Endothelial cell of umbilical vein (primary cell): ENCODE measurements around the gene SLC44A4. TPM values are rescaled to one million over a fixed set of nuclear protein-coding genes. Genes with fewer than 3 reads are reported as not detected.

Source experiments
- BruUV-seq: library from RNA; stranded (reverse); fragments of 400-500 nt; replicated peaks from 2 replicates; lab custom pipeline; 2021; lab: Mats Ljungman, UMichigan
- CTCF ChIA-PET: fragments of 300-600, 350-600 bp; sonication (Branson Sonifier 250); formaldehyde crosslinking; loops from one replicate; lab custom pipeline; 2021; ENCODE audit warnings: antibody characterized with exemption, inconsistent platforms; lab: Charles Lee
- POLR2A ChIA-PET: fragments of 300-600, 350-600 bp; sonication (Branson Sonifier 250); formaldehyde crosslinking; loops from one replicate; lab custom pipeline; 2021; ENCODE audit warnings: antibody characterized with exemption, inconsistent platforms; lab: Charles Lee
- DNase-seq: peaks from one replicate; pipeline ENCODE4 v3.0.0-alpha.2; 2011; ENCODE audit warnings: low read depth, low spot score
- FAIRE-seq: peaks from 2 replicates; lab custom pipeline; 2011; peaks lifted over from hg19 to GRCh38; lab: Jason Lieb, UNC
- H2AFZ ChIP-seq: 2 replicates; pipeline ENCODE4 v1.6.0; 2012; ENCODE audit warnings: low read depth, low read length, control low read depth, inconsistent platforms
- H3K27ac ChIP-seq: 2 replicates; pipeline ENCODE4 v1.5.1; 2011; ENCODE audit warnings: low read depth, mild to moderate bottlenecking, control low read depth, low read length, moderate library complexity; ENCODE audit not compliant: insufficient read depth
- H3K27me3 ChIP-seq, 2 experiments: 2 replicates each; pipeline versions ENCODE4 v1.6.0 to v1.6.1; 2011; ENCODE audit warnings: low read length in 2 of 2, mixed read lengths in 1 of 2; ENCODE audit not compliant: control insufficient read depth in 2 of 2, insufficient read depth in 2 of 2
- H3K36me3 ChIP-seq, 2 experiments: 2 replicates in 1 of 2; 3 replicates in 1 of 2; pipeline ENCODE4 v1.5.1; 2011; ENCODE audit warnings: low read length in 2 of 2, mild to moderate bottlenecking in 1 of 2, moderate library complexity in 1 of 2; ENCODE audit not compliant: control insufficient read depth in 2 of 2, insufficient read depth in 2 of 2; ENCODE audit errors: extremely low read depth in 1 of 2
- H3K4me1 ChIP-seq: 3 replicates; pipeline ENCODE4 v1.5.1; 2011; ENCODE audit warnings: mild to moderate bottlenecking, low read length; ENCODE audit not compliant: control insufficient read depth, insufficient read depth; ENCODE audit errors: extremely low read depth
- H3K4me2 ChIP-seq: 2 replicates; pipeline ENCODE4 v1.6.1; 2011; ENCODE audit warnings: low read length, control low read depth, mixed read lengths; ENCODE audit not compliant: insufficient read depth
- H3K4me3 ChIP-seq, 3 experiments: fragments of 200-600 bp in 1 of 3; sonication (generic), shearing (Covaris generic) in 1 of 3; replicated peaks in 1 of 3; 2 replicates each; pipeline ENCODE4 v1.5.1; 2011 to 2016; ENCODE audit warnings: control low read depth in 3 of 3, low read length in 3 of 3, mild to moderate bottlenecking in 2 of 3, inconsistent platforms in 1 of 3, low read depth in 1 of 3, moderate library complexity in 1 of 3; ENCODE audit not compliant: insufficient read depth in 1 of 3
- H3K79me2 ChIP-seq: 2 replicates; pipeline ENCODE4 v1.6.0; 2012; ENCODE audit warnings: low read length, inconsistent platforms; ENCODE audit not compliant: control insufficient read depth, insufficient read depth
- H3K9ac ChIP-seq: replicated peaks from 2 replicates; pipeline ENCODE3; 2011; ENCODE audit warnings: low read length, control low read depth; ENCODE audit not compliant: insufficient read depth; ENCODE audit errors: extremely low read depth
- H3K9me1 ChIP-seq: replicated peaks from 3 replicates; pipeline ENCODE4 v1.6.0; 2011; ENCODE audit warnings: mild to moderate bottlenecking, low read length; ENCODE audit not compliant: control insufficient read depth, insufficient read depth; ENCODE audit errors: extremely low read depth
- H3K9me3 ChIP-seq: replicated peaks from 2 replicates; pipeline ENCODE4 v1.5.1; 2012; ENCODE audit warnings: low read length, inconsistent platforms; ENCODE audit not compliant: control insufficient read depth, insufficient read depth
- H4K20me1 ChIP-seq: replicated peaks from 2 replicates; pipeline ENCODE3; 2011; ENCODE audit warnings: mild to moderate bottlenecking, low read length; ENCODE audit not compliant: control insufficient read depth, insufficient read depth; ENCODE audit errors: extremely low read depth
- CTCF ChIP-seq, 2 donors: IDR thresholded peaks; 1 replicate in 1 of 2; 2 replicates in 1 of 2; pipeline ENCODE4 v1.5.1; 2011; ENCODE audit warnings: low read length in 2 of 2, mild to moderate bottlenecking in 2 of 2, moderate library complexity in 2 of 2, control low read depth in 1 of 2, inconsistent platforms in 1 of 2, low read depth in 1 of 2; ENCODE audit not compliant: insufficient read depth in 1 of 2; ENCODE audit errors: extremely low read depth in 1 of 2
- EZH2 ChIP-seq: IDR thresholded peaks from 2 replicates; pipeline ENCODE4 v1.6.1; 2012; ENCODE audit warnings: borderline replicate concordance, low read depth, mild to moderate bottlenecking, moderate library complexity, low read length, inconsistent platforms; ENCODE audit not compliant: severe bottlenecking
- FOS ChIP-seq: IDR thresholded peaks from 2 replicates; pipeline ENCODE4 v1.6.1; 2011; ENCODE audit warnings: mild to moderate bottlenecking, low read length, moderate library complexity, borderline replicate concordance; ENCODE audit not compliant: insufficient read depth
- GATA2 ChIP-seq: IDR thresholded peaks from 2 replicates; pipeline ENCODE4 v1.7.0; 2011; ENCODE audit warnings: low read depth, mild to moderate bottlenecking, moderate library complexity, mixed read lengths, low read length; ENCODE audit not compliant: insufficient read length, insufficient read depth
- JUN ChIP-seq: IDR thresholded peaks from 2 replicates; pipeline ENCODE4 v1.6.1; 2011; ENCODE audit warnings: borderline replicate concordance, low read depth; ENCODE audit not compliant: insufficient read length, insufficient read depth
- MAX ChIP-seq: IDR thresholded peaks from 2 replicates; pipeline ENCODE4 v1.6.1; 2011; ENCODE audit not compliant: insufficient read depth, insufficient read length
- MYC ChIP-seq: IDR thresholded peaks from one replicate; pipeline ENCODE4 v1.6.1; 2011; ENCODE audit warnings: mild to moderate bottlenecking, low read depth, low read length
- POLR2A ChIP-seq: IDR thresholded peaks from 2 replicates; pipeline ENCODE4 v1.6.1; 2012; ENCODE audit warnings: low read depth, mild to moderate bottlenecking, control low read depth, low read length
- POLR2AphosphoS5 ChIP-seq: IDR thresholded peaks from 2 replicates; pipeline ENCODE4 v1.6.1; 2012; ENCODE audit warnings: low read depth, mild to moderate bottlenecking, control low read depth, low read length, moderate library complexity; ENCODE audit not compliant: insufficient read depth
- dilution Hi-C: fragments of 300-500 bp; cut with MboI; formaldehyde crosslinking; loops from one replicate; pipeline ENCODE4 v1.15.0; 2019; ENCODE audit warnings: low sequenced_read_pairs; ENCODE audit not compliant: extremely low pct_ligation_motif_present
- intact Hi-C: fragments of 100-400 bp; cut with micrococcal nuclease; formaldehyde crosslinking; loops from one replicate; pipeline ENCODE4 v1.10.0; 2022
- polyA plus RNA-seq, 4 experiments: library from polyadenylated mRNA; depleted of rRNA in 3 of 4; stranded (reverse) in 3 of 4; unstranded in 1 of 4; fragments of >200 nt; gene quantifications; 2 replicates each; pipeline versions ENCODE4 v1.2.1 to v1.2.3, GENCODE V29; 2011 to 2012; ENCODE audit warnings: missing spikeins in 1 of 4
- total RNA-seq: library from RNA; stranded (reverse); gene quantifications from 2 replicates; pipeline ENCODE4 v1.2.3, GENCODE V29; 2021

SLC44A4 gene
- total and polyA plus RNA-seq, 2 donors (not counting 3 experiments of a cell fraction or from before 2014, with no cell fraction given): 0.84 to 1.1 TPM

GRCh38 chr6:31876357-31876756 lies 2.4 kb downstream of the SLC44A4 start:
- Histone ChIP-seq H2AFZ (no peak overlapping the region), H3K4me3 (no peak overlapping the region), H3K9me1 (no peaks in the 10 kb centered on the region), H3K9ac (no peak overlapping the region), H3K9me3 (no peaks in the 10 kb centered on the region), H3K4me2 (no peak overlapping the region), H3K79me2 (no peaks in the 10 kb centered on the region), H3K36me3 (peaks cover 0 to 17% of the 10 kb centered on the region in 2 experiments), H4K20me1 (no peaks in the 10 kb centered on the region), H3K4me1 (peaks cover 6% of the 10 kb centered on the region), H3K27me3 (no peaks in the 10 kb centered on the region), H3K27ac (no peak overlapping the region)
- CTCF ChIA-PET: no interaction called here
- DNase-seq (no peak), FAIRE-seq (no peak)
- dilution Hi-C loops (no loop called here), intact Hi-C loops (no loop called here)
- BruUV-seq: no TSS peak
- POLR2A ChIA-PET: no interaction called here
- TF ChIP-seq MAX (no peak), POLR2A (no peak)

- H3K9me3 ChIP-seq: no peaks in the 10 kb centered on the region
- peaks cover 0 to 12% of the 10 kb centered on the region in 2 experiments for H3K36me3 ChIP-seq
- DNase-seq (no peak), FAIRE-seq (no peak)
- dilution Hi-C loops (no loop called here), intact Hi-C loops (no loop called here)
- H3K4me2 ChIP-seq: no peak overlapping the region
- H3K79me2 ChIP-seq: no peaks in the 10 kb centered on the region
- H3K4me1 ChIP-seq: peaks cover 6% of the 10 kb centered on the region
- H3K4me3 ChIP-seq: no peak overlapping the region
- H3K27ac ChIP-seq: no peak overlapping the region
- no peaks in the 10 kb centered on the region for H3K27me3 ChIP-seq
- ChIA-PET POLR2A (no interaction called here), CTCF (no interaction called here)
- H2AFZ ChIP-seq: no peak overlapping the region
- H3K9ac ChIP-seq: no peak overlapping the region
- no peaks in the 10 kb centered on the region for H3K9me1 ChIP-seq
- no peak for TF ChIP-seq JUN
- no peak for TF ChIP-seq GATA2
- TF ChIP-seq MYC: no peak
- no peak for TF ChIP-seq FOS
- TF ChIP-seq POLR2A: no peak
- no peak for TF ChIP-seq CTCF (IDR thresholded peaks at IDR 0.05; ENCODE audit: extremely low read depth in 1 of 2, insufficient read depth in 1 of 2, low read depth in 1 of 2, low read length in 2 of 2)
- no peak for TF ChIP-seq POLR2AphosphoS5
- no peak for TF ChIP-seq MAX
- TF ChIP-seq EZH2: no peak
- H4K20me1 ChIP-seq: no peaks in the 10 kb centered on the region
- BruUV-seq: no TSS peak
These were observed 2.9 kb downstream of the SLC44A4 start for GRCh38 chr6:31875877-31876276.
